Cardiac fibroblast (primary cell): ENCODE measurements around the gene STK38L.

ENCODE experiments used
- DNase-seq, 2 donors: peaks; one replicate each; pipeline versions ENCODE4 v3.0.0 to v3.0.0-alpha.2; 2010; ENCODE audit warnings: low read depth in 2 of 2
- H3K4me3 ChIP-seq, 2 donors: replicated peaks in 1 of 2; 1 replicate in 1 of 2; 2 replicates in 1 of 2; pipeline ENCODE4 v1.5.1; 2011; ENCODE audit warnings: low read depth in 2 of 2, low read length in 2 of 2, mild to moderate bottlenecking in 2 of 2, moderate library complexity in 1 of 2
- CTCF ChIP-seq: IDR thresholded peaks from one replicate; pipeline ENCODE4 v1.5.1; 2011; ENCODE audit warnings: low read depth, mild to moderate bottlenecking, low read length, inconsistent platforms

The STK38L gene

GRCh38 chr12:27319848-27320247, 75.8 kb downstream of the STK38L start:
- TF ChIP-seq CTCF, result no peak
- H3K4me3 ChIP-seq, result no peak overlapping the region
- no peak for DNase-seq

GRCh38 chr12:27324530-27324929, 80.4 kb downstream of the STK38L start:
- DNase-seq, result no peak
- no peak overlapping the region for H3K4me3 ChIP-seq
- TF ChIP-seq CTCF, result no peak

GRCh38 chr12:27330846-27331245, 86.8 kb downstream of the STK38L start:
- TF ChIP-seq CTCF, result no peak
- no peak overlapping the region for H3K4me3 ChIP-seq
- DNase-seq, result no peak

GRCh38 chr12:27331291-27331926, 87.3 kb downstream of the STK38L start:
- DNase-seq, result peak; percentile 91 to 98
- no peak overlapping the region for H3K4me3 ChIP-seq
- TF ChIP-seq CTCF, result no peak

- DNase-seq, result peak in 1 of 2 donors; percentile 21
- TF ChIP-seq CTCF, result no peak
- H3K4me3 ChIP-seq, result peak overlapping the region in 1 of 2 donors; percentile 71
These were observed 87.8 kb downstream of the STK38L start for GRCh38 chr12:27331927-27332324.

- peak overlapping the region; percentile 61 to 71 for H3K4me3 ChIP-seq
- no peak for DNase-seq
- TF ChIP-seq CTCF, result no peak
These were observed 88.3 kb downstream of the STK38L start for GRCh38 chr12:27332407-27332713.
